ENCODE data around the gene BCKDHA.

GRCh38 chr19:41401483-41401882 is 3.9 kb downstream of the BCKDHA start:
- no peak for TF ChIP-seq POLR2AphosphoS5 (IDR thresholded peaks at IDR 0.05; ENCODE audit: low read depth, low read length)
- TF ChIP-seq TAF1 (IDR thresholded peaks at IDR 0.05; ENCODE audit: borderline replicate concordance, low read depth, low read length), result no peak
- no peak for TF ChIP-seq POLR2A (IDR thresholded peaks at IDR 0.05; ENCODE audit: low read depth, low read length)

Measured in GM12892 (cell line).